Measurements from ENCODE around the gene CCDC190. TPM values are rescaled to one million over a fixed set of nuclear protein-coding genes. Genes with fewer than 3 reads are reported as not detected.

CCDC190 gene
- total and polyA plus RNA-seq, 9 of the 15 experiments (the other 6 are each of a cell fraction or from before 2014, with no cell fraction given): not detected

GRCh38 chr1:162856260-162856659 is 4.7 kb downstream of the CCDC190 start:
- H3K79me2 ChIP-seq (ENCODE audit: control insufficient read depth, insufficient read depth, low read length): no peaks in the 10 kb centered on the region
- no peak overlapping the region for H3K9ac ChIP-seq (ENCODE audit: insufficient read depth in 1 of 2, low read depth in 2 of 2, low read length in 2 of 2)
- no peak overlapping the region for H3K27ac ChIP-seq (ENCODE audit: extremely low read depth, low read depth, low read length)
- no peaks in the 10 kb centered on the region for H3K4me1 ChIP-seq (replicated peaks in 1 of 2; ENCODE audit: control insufficient read depth in 2 of 2, insufficient read depth in 2 of 2, low read length in 2 of 2)
- ATAC-seq (no peak), DNase-seq (ENCODE audit: extremely low read depth in 1 of 4, low spot score in 3 of 4) (no peak), FAIRE-seq (no peak)
- no peaks in the 10 kb centered on the region for H3K36me3 ChIP-seq (ENCODE audit: control insufficient read depth, insufficient read depth, low read length)
- in situ Hi-C loops (cut with MboI) (loop anchor here (5.0 to 10.0 kb wide), 2 partner anchors 329 to 451 kb away; no protein-coding TSS in a partner anchor), intact Hi-C loops (cut with micrococcal nuclease) (loop anchor here (5.0 kb wide), 1 partner anchor 51 kb away; no protein-coding TSS in a partner anchor)
- H3K4me2 ChIP-seq (ENCODE audit: insufficient read depth, low read length): no peak overlapping the region
- ChIA-PET POLR2A (no interaction called here), CTCF (ENCODE audit: low intra/inter-chr PET ratio) (no interaction called here)
- peaks cover 3 to 9% of the 10 kb centered on the region in 2 experiments; a peak in 1 of 5 replicates for H3K27me3 ChIP-seq (ENCODE audit: control insufficient read depth in 2 of 2, insufficient read depth in 2 of 2, low read length in 2 of 2)
- no TSS peak for BruUV-seq (replicated peaks)
- TF ChIP-seq BCL6 (CRISPR knock-in tag; IDR thresholded peaks at IDR 0.05) (no peak), CHAMP1 (IDR thresholded peaks at IDR 0.05) (no peak), HMGXB4 (CRISPR knock-in tag; IDR thresholded peaks at IDR 0.05) (no peak), ZNF589 (CRISPR knock-in tag; IDR thresholded peaks at IDR 0.05; ENCODE audit: low read depth) (no peak), MLX (CRISPR knock-in tag; conservative IDR thresholded peaks at IDR 0.05) (no peak), LEF1 (IDR thresholded peaks at IDR 0.05) (no peak), KLF13 (tag; IDR thresholded peaks at IDR 0.05; ENCODE audit: borderline replicate concordance, low read depth) (no peak), TBL1XR1 (IDR thresholded peaks at IDR 0.05; ENCODE audit: low read length in 2 of 2) (no peak), ZNF507 (tag; conservative IDR thresholded peaks at IDR 0.05) (no peak)
- no peaks in the 10 kb centered on the region for H4K20me1 ChIP-seq (replicated peaks; ENCODE audit: control insufficient read depth, insufficient read depth, low read length)
- H2AFZ ChIP-seq (ENCODE audit: low read depth, low read length): no peak overlapping the region
- H3K9me3 ChIP-seq (replicated peaks; ENCODE audit: control insufficient read depth, insufficient read depth, low read depth, low read length): no peaks in the 10 kb centered on the region
- no peak overlapping the region for H3K4me3 ChIP-seq
- H3K9me1 ChIP-seq (ENCODE audit: control insufficient read depth, insufficient read depth, low read length): no peaks in the 10 kb centered on the region
- 5% methylated on average over 2 of the region's 2 CpGs for WGBS (ENCODE audit: insufficient coverage, low coverage, missing lambda C conversion rate)

Measured in K562 (cell line).